Right hindlimb (tissue), 1 donor: Measurements from ENCODE around the gene CDKL5.
"Not testable (repeated sequence)": the region's sequence is repeated elsewhere in the genome, so short reads cannot be mapped to it uniquely, and the experiment has no call there.

Experiments used
- DNase-seq: peaks from one replicate; pipeline ENCODE4 v3.0.0-alpha.2; 2018

Gene CDKL5

GRCh38 chrX:18425199-18426003 lies at the start of gene CDKL5:
CDKL5 (plus strand) TSS chrX:18425608; CDS start chrX:18507097, 81,489 bp downstream.
- peak; percentile 98 for DNase-seq

DNA sequence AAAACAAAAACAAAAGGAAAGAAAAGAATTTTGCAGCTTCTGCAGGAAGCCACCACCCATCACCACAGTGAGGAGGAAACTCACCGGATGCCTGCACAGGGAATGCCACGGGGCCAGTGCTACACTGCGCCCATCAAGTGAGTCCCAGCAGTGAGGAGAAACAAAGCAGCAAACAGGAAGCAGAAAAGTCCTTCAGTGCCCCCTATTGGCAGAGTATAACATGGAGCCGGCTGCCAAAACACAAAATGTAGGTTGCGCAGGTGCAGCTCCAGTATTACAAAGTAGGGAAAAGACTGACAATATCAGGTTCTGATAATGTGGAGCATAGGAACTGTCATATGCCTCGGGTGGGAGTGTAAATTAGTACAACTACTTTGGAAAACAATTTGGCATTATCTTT lies 47.6 kb upstream of the CDKL5 start:
- DNase-seq = no peak

GRCh38 chrX:18389966-18390365 lies 35.4 kb upstream of the CDKL5 start:
- DNase-seq = no peak

DNA sequence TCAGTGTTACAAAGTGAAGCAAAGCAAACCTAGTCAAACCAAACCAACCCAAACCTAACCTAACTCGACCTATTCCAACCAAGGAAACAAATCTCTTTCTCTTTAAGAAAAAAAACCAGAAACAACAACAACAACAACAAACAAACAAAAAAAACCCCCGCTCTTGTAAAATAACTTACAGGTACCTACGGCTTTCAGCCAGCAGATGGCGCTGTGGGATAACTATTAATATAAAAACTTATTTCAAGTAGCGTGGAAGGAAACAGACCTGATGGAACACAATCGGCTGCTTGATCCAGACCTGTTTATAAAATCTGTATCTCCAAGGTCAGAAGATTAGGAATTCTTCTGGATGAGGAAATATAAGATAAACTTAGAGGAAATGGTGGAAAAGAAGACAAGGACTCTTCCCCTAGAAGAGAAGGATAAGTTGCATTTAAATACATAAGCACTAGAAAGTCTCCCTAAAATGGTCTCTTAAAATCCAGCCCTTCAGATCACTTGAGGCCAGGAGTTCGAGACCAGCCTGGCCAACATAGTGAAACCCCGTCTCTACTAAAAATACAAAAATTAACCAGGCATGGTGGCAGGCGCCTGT lies 34.4 kb upstream of the CDKL5 start:
- peak; percentile 28 for DNase-seq

- DNase-seq = peak; percentile 17
These were observed 30.9 kb upstream of the CDKL5 start for GRCh38 chrX:18394477-18394876.

DNA sequence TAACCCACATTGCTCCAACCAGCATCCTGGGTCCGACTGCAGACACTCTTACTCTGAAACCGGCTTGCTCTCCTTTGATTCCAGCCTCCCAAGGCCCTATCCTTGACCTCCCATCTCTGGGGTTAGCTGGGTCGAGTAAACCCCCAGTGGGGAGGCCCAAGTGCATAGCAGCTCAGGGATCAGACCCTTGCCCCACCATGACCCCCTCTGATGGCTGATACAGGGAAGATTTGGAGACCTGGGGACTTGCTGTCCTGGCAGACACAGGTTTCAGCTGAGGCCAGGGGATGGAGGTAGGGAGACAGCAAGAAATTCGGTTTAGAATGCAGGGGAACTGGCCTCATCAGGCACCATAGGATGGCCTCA lies 23.6 kb upstream of the CDKL5 start:
- DNase-seq = no peak

DNA sequence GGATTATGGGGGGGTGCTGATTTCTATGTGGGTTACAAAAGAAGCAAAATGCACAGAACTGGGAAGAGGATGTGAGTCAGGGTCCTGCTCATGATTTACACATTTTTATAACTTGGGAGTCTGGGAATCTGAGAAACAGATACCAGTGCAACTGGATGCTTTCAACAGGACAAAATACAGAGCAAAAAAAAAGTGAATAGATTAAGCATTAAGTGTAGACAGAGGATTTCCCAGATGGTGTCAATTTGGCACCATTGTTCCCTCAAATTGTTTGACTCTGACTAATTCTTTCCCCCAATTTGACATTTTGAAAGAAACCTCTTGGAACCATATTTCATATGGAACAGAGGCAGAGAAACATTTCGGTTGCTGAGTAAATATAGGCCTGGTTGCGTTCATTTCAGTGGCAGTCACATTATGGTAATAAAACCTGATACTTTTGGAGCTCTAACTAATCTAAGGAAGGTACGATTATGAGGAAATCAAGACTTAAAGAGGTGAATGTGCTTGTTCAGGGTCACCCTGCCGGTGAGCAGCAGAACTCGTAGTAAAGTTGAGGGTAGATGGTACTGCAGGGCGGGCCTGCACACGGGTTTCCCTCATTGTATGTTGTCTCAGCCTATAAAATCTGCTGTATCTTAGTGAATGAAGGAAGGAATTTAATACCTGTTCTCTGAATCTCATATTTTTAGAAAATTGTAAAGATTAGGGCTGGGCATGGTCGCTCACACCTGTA lies 18.7 kb upstream of the CDKL5 start:
- DNase-seq = no peak

DNA sequence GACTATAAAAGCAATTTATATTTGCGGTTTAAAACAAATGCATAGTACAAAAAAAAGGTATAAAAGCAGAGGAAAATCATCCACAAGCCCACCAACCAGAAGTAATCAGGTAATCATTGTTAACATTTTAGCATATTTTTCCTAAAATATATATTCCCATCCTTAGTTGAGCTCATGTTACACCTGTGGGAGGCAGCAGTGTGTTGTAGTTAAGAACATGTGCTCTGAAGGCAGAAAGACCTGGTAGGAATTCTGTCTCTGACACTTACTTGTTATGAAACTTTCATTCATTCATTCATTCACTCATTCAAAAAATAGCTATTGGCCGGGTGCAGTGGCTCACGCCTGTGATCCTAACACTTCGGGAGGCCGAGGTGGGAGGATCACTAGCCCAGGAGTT lies 15.4 kb upstream of the CDKL5 start:
- peak; percentile 17 for DNase-seq

- DNase-seq = no peak
These were observed 10.0 kb upstream of the CDKL5 start for GRCh38 chrX:18415386-18415785.

DNA sequence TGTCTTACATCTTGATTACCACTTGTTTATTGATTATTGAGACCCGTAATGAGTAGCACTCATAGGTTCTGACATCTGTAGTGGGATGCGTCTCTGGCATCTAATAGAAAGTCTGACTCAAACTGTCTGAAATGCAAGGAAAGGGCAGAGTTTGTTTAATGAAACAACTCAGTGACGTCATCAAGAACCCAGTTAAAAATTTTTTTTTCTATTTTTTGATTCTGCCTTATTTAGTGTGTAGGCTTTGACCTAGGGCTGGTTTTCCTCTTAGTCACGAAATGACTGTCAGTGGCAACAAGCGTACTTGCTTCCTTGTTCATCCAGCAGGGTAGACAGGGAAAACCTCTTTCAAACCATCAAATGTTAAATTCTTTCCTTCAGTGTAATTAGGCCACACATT lies 3.1 kb upstream of the CDKL5 start:
- DNase-seq = no peak

GRCh38 chrX:18422886-18423285 lies 2.5 kb upstream of the CDKL5 start:
- no peak for DNase-seq

DNA sequence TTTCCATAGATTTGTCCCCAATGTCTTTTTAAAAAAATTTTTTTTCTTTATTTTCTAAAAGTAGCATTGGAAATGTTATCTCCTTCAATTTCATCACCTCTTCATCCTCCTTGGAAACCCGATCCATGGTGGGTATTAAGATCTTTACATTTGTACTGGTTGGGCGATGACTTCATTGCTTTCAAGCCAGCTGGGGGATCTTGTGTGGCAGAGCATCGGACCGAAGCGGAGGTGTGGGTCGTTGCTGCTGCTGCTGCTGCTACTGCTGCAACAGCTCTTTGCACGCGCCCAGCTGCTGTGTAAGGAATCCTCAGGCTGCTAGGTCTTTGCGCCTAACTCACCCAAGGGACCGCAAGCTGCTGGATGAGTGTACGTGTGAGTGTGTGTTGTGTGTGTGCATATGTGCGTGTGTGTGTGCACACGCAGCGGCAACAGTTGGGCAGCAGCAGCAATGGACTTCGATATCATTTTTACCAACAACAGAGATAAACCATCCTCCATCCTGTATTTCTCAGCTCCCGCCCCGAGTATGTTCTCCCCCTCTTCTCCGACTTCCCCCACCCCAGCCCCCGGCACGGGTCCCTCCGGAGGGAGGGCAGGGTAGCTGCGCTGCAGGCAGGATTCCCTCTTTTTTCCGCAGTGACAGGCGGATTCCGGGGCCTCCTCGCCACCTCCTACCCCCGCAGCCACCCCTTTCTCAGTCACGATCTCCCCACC lies 768 bp upstream of the CDKL5 start:
- no peak for DNase-seq

DNA sequence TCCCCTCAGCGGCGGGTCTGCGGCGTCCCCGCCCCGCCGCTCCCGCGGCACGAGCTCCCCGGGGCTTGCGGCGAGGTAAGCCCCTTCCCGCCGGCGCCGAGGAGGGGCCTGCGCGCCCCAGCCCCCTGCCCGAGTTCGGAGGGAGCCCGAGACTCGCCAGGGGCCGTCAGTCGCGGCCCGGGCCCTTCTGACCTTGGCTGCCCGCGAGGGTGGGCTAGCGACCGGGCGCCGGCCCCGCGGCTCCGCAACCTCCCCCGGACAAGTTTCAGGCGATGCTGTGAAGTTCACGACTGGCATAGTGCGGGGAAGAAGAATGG lies 554 bp downstream of the CDKL5 start:
- peak; percentile 17 for DNase-seq

DNA sequence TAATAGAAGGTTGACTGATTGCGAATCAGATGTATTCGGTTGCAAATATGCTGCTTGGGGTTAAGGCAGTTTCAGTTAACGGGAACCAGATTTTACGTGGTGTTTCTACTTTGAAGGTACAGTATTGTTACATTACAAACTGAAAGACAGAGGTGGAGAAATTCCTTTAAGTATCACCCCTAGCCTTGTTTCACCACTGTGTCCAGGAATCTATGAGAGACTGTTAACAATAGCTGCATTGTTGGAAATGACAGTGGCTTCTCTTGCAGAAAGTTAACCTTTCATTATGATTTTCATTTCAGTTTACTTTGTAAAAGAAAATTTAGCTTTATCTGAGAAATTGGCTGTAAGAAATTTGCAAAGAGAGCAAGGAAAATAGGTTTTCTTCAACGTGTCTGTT lies 2.6 kb downstream of the CDKL5 start:
- DNase-seq = no peak

GRCh38 chrX:18433288-18433687 lies 7.9 kb downstream of the CDKL5 start:
- not testable (repeated sequence) for DNase-seq

- no peak for DNase-seq
These were observed 9.5 kb downstream of the CDKL5 start for GRCh38 chrX:18434896-18435295.

DNA sequence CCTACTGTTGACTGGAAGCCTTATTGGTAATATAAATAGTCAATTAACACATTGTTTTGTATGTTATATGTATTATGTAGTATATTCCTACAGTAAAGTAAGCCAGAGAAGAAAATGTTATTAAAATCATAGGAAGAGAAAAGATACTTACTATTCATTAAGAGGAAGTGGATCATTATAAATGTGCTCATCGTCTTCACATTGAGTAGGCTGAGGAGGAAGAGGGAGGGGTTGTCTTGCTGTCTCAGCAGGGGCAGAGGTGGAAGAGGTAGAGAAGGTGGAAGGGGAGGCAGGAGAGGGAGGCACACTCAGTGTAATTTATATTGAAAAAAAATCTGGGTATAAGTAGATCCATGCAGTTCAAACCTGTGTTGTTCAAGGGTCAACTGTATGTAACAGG lies 10.6 kb downstream of the CDKL5 start:
- DNase-seq = no peak

GRCh38 chrX:18440835-18441234 lies 15.4 kb downstream of the CDKL5 start:
- no peak for DNase-seq

DNA sequence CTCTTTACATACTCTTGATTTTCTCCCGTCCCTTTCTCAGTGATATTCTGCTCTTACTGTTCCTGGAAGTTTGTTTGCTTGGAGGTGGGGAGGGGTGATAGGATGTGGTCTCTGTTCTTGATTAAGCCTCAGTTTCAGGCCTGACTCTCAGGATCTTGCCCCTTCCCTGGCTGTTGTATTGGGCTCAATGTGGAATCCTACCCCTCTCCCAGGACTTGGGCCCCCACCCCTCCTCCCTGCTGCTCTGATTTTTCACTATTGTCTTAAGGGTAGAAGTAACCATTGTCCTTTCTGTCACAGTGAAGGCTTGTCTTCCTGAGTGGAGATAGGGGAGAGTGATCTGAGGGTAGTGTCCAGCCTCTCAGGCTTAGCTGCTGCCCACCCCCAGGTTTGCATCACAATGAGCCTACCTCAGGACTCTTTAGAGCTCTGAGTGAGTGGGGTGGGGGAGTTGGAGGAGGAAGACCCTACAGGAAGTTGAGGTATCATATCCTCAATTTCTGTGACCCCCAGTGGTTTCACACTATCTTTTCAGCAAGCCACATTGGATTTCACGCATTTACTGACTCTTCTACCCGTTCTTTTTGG lies 16.5 kb downstream of the CDKL5 start:
- no peak for DNase-seq

DNA sequence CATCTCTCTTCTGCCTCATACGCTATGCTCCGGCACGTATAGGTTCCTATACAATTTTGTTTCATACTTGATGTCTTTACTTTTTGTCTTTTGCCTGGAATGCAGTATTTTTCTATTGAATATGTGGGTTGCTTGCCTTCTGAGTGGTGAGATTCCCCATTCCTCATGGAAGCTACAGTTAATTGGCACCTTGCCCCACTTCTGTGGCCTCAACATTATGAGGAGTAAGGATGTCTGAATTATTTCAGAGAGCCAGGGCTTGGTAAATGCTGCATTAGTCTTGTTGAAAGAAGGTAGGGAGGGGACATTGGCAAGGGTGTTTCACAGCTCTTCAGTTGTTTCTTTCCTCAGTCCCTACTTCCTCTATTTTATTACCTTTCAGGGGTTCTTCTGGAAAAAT lies 23.0 kb downstream of the CDKL5 start:
- DNase-seq = no peak

DNA sequence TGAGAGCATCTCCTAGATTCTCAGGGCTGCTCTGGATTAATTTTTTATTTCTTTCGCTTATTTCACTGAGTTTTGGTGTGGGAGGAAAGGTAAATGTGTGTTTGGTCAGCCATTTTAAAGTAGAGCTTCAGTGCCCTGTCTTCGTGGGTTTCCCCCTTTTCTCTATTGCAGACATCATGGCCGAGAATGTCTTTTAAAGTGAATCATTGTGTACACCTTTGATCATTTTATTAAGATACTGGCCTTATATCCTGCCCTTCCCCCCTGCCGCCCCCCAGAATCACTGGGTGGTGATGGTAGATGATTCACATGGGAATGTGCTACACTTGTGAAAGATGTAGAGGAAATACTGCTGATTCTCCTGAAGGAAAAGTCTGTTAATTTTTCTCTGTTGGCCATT lies 23.8 kb downstream of the CDKL5 start:
- no peak for DNase-seq

- no peak for DNase-seq
These were observed 30.0 kb downstream of the CDKL5 start for GRCh38 chrX:18455384-18455783.

GRCh38 chrX:18457000-18457399 lies 31.6 kb downstream of the CDKL5 start:
- no peak for DNase-seq
